ENCODE measurements around the gene DLAT.

DNA sequence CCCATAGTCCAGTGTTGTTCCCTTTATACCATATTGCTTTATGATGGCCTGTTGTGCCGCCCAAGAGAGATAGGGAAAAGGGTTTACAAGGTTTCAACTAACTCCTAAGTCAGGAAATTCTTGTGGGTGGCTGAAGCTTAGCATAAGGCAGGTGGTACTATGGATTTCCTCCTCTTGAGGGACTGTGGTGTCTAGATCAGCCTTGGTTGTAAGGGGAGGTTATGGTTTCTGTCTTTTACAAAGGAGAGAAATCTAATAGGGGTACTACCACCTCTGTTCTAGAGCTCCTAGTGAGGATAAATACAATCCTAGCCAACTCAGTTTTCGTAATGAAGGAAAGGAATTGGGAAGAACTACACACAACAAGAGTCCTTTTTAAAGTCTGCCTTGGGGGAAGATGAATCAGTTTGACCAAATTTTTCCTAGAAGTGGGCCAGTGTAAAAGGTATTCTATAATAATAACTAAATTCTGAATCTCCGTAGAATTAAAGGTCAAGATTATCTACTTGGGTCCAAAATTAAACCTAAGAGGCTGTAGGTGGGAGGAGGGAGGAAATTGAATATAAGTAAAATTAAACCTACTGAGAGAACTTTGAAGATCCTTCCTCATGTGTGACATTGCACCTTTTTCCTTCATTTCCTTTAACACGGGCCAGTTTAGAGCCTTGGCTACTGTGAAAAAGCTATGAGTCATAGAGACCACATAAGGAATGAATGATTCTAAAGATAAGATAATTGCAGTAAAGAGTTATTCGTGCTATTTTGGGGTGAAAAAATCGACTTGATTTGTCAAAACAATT lies 17.2 kb downstream of the DLAT start:
- TF ChIP-seq CTCF (conservative IDR thresholded peaks at IDR 0.05) (no peak), ZFX (IDR thresholded peaks at IDR 0.05) (no peak)
